Stimulated activated naive CD8-positive, alpha-beta T cell treated with anti-CD3 and anti-CD28 coated beads, Interleukin-15, Interleukin-2, amounts not matched to agents 100 ng/mL and 50 ng/mL, for 24 hours (primary cell): ENCODE data around the gene TNKS2.

Experiments used
- H3K27ac Mint-ChIP-seq: one replicate; pipeline ENCODE4 v1.8.0; 2021; ENCODE audit warnings: mild to moderate bottlenecking, mixed read lengths
- H3K27me3 Mint-ChIP-seq: one replicate; pipeline ENCODE4 v1.8.0; 2021; ENCODE audit warnings: mixed read lengths
- H3K36me3 Mint-ChIP-seq: one replicate; pipeline ENCODE4 v1.8.0; 2021; ENCODE audit warnings: low read depth, mixed read lengths
- H3K4me1 Mint-ChIP-seq: one replicate; pipeline ENCODE4 v1.8.0; 2021; ENCODE audit warnings: low read depth, mixed read lengths
- H3K4me3 Mint-ChIP-seq: one replicate; pipeline ENCODE4 v1.8.0; 2021; ENCODE audit warnings: mild to moderate bottlenecking, mixed read lengths
- H3K9me3 Mint-ChIP-seq: one replicate; pipeline ENCODE4 v1.8.0; 2021; ENCODE audit warnings: mixed read lengths

Gene TNKS2

GRCh38 chr10:91778485-91778884 lies 19.7 kb upstream of the TNKS2 start:
- no peak overlapping the region for H3K4me3 Mint-ChIP-seq
- H3K27me3 Mint-ChIP-seq, result peaks cover 30% of the 10 kb centered on the region
- H3K9me3 Mint-ChIP-seq, result no peaks in the 10 kb centered on the region
- H3K4me1 Mint-ChIP-seq, result no peaks in the 10 kb centered on the region
- no peak overlapping the region for H3K27ac Mint-ChIP-seq
- no peaks in the 10 kb centered on the region for H3K36me3 Mint-ChIP-seq

- Mint-ChIP-seq H3K27ac (no peak overlapping the region), H3K27me3 (peaks cover 30% of the 10 kb centered on the region), H3K4me1 (no peaks in the 10 kb centered on the region), H3K4me3 (no peak overlapping the region), H3K36me3 (no peaks in the 10 kb centered on the region), H3K9me3 (no peaks in the 10 kb centered on the region)
Observed at GRCh38 chr10:91779011-91779605, 19.1 kb upstream of the TNKS2 start.

DNA sequence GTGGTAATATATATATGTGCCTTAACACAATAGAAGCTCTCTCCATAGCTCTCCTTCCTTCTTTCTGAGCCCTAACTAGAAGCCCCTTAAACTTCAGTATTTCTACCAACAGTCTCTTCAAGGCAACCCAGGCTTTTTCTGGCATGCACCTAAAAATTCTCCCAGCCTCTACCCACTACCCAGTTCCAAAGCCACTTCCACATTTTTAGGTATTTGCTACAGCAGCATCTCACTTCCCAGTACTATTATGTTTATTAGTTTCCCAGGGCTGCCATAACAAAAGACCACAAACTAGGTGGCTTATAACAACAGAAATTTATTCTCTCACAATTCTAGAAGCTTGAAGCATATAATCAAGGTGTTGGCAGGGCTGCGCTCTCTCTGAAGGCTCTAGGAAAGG lies 15.7 kb upstream of the TNKS2 start:
- Mint-ChIP-seq H3K4me3 (no peak overlapping the region), H3K36me3 (no peaks in the 10 kb centered on the region), H3K27me3 (peaks cover 20% of the 10 kb centered on the region)

DNA sequence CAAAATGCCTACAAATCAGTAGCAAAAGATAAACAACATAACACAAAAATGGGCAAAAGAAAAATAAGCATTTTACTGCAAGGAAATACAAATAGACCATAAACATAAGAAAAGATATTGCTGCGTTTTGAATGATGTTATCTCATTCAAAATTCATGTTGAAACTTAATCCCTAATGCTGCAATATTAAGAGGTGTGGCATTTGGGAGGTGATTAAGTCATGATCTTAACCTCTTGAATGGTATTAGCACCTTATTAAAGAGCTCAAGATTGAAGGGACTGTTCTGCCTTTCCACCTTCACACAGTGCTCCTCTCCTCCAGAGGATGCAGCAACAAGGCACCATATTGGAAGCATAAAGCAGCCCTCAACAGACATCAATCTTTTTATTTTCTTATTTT lies 12.4 kb upstream of the TNKS2 start:
- Mint-ChIP-seq H3K9me3 (no peaks in the 10 kb centered on the region), H3K4me3 (no peak overlapping the region), H3K36me3 (no peaks in the 10 kb centered on the region), H3K4me1 (no peaks in the 10 kb centered on the region), H3K27me3 (peaks cover 15% of the 10 kb centered on the region), H3K27ac (no peak overlapping the region)

More for the DNA sequence above, 15.7 kb upstream of the TNKS2 start:
- Mint-ChIP-seq H3K9me3 (no peaks in the 10 kb centered on the region), H3K4me1 (no peaks in the 10 kb centered on the region), H3K27ac (no peak overlapping the region)

- no peaks in the 10 kb centered on the region for H3K9me3 Mint-ChIP-seq
- H3K36me3 Mint-ChIP-seq, result no peaks in the 10 kb centered on the region
- H3K27ac Mint-ChIP-seq, result no peak overlapping the region
- no peak overlapping the region for H3K4me3 Mint-ChIP-seq
- no peaks in the 10 kb centered on the region for H3K4me1 Mint-ChIP-seq
- H3K27me3 Mint-ChIP-seq, result peaks cover 13% of the 10 kb centered on the region
Observed at GRCh38 chr10:91787258-91787657, 11.0 kb upstream of the TNKS2 start.

DNA sequence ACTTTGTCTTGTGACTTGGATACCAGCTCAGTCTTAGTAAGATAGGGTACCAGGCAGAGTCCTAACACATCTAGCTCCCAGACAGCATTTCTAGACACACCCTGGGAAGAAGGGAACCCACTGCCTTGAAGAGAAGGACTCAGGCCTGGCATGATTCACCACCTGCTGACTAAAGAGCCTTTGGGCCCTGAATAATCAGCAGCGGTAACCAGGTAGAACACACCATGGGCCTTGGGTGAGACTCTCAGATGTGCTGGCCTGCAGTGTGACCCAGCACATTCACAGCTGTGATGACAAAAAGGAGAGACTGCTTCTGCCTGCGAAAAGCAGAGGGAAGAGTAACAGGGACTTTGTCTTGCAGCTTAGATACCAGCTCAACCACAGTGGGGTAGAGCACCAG lies 10.4 kb upstream of the TNKS2 start:
- Mint-ChIP-seq H3K4me1 (no peaks in the 10 kb centered on the region), H3K36me3 (no peaks in the 10 kb centered on the region), H3K27me3 (peaks cover 7% of the 10 kb centered on the region), H3K4me3 (no peak overlapping the region), H3K9me3 (no peaks in the 10 kb centered on the region), H3K27ac (no peak overlapping the region)

DNA sequence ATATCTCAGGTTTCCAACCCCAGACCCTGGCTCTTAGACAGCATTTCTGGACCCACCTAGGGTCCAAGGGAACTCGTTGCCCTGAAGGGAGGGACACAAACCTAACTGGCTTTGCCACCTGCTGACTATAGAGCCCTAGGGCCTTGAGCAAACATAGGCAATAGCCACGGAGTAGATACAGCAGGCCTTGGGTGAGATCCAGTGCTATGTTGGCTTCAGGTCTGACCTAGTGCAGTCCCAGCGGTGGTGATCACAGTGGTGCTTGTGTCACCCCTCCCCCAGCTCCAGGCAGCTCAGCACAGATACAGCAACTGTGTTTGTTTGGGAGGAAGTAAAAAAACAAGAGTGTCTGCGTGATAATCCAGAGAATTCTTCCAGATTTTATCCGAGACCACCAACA lies 9.7 kb upstream of the TNKS2 start:
- Mint-ChIP-seq H3K9me3 (no peaks in the 10 kb centered on the region), H3K27me3 (peaks cover under 1% of the 10 kb centered on the region), H3K4me3 (no peak overlapping the region), H3K36me3 (no peaks in the 10 kb centered on the region), H3K4me1 (no peaks in the 10 kb centered on the region), H3K27ac (no peak overlapping the region)

DNA sequence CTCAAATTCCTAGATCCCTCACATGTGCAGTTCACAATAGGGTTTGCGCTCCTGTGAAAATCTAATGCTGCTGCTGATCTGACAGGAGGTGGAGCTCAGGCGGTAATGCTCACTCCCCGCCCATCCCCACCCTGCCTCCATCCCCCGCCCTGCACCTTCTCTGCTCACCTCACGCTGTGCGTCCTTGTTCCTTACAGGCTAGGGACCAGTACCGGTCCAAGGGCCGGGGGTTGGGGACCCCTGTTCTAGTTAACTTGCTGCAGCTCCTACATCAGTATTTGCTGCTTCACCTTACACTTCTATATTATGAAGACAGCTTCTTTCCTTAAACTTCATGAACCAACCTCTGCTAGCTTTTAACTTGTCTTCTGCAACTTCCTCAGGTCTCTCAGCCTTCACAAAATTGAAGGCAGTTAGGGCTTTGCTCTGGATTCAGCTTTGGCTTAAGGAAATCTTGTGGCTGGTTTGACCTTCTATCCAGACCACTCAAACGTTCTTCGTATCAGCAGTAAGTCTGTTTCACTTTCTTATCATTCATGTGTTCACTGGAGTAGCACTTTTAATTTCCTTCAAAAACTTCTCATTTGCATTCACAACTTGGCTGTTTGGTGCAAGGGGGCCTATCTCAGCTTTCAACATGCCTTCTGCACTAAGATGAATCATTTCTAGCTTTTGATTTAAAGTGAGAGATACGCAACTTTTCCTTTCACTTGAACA lies 1.7 kb upstream of the TNKS2 start:
- Mint-ChIP-seq H3K4me3 (peak overlapping the region; percentile 89), H3K27ac (peak overlapping the region; percentile 96), H3K4me1 (peaks cover 59% of the 10 kb centered on the region), H3K27me3 (no peaks in the 10 kb centered on the region), H3K36me3 (peaks cover 23% of the 10 kb centered on the region), H3K9me3 (no peaks in the 10 kb centered on the region)

- no peaks in the 10 kb centered on the region for H3K9me3 Mint-ChIP-seq
- H3K4me3 Mint-ChIP-seq, result peak overlapping the region; percentile 89
- peak overlapping the region; percentile 96 for H3K27ac Mint-ChIP-seq
- peaks cover 30% of the 10 kb centered on the region for H3K36me3 Mint-ChIP-seq
- H3K27me3 Mint-ChIP-seq, result no peaks in the 10 kb centered on the region
- H3K4me1 Mint-ChIP-seq, result peaks cover 66% of the 10 kb centered on the region
Observed at GRCh38 chr10:91797048-91797690, 1.1 kb upstream of the TNKS2 start.

DNA sequence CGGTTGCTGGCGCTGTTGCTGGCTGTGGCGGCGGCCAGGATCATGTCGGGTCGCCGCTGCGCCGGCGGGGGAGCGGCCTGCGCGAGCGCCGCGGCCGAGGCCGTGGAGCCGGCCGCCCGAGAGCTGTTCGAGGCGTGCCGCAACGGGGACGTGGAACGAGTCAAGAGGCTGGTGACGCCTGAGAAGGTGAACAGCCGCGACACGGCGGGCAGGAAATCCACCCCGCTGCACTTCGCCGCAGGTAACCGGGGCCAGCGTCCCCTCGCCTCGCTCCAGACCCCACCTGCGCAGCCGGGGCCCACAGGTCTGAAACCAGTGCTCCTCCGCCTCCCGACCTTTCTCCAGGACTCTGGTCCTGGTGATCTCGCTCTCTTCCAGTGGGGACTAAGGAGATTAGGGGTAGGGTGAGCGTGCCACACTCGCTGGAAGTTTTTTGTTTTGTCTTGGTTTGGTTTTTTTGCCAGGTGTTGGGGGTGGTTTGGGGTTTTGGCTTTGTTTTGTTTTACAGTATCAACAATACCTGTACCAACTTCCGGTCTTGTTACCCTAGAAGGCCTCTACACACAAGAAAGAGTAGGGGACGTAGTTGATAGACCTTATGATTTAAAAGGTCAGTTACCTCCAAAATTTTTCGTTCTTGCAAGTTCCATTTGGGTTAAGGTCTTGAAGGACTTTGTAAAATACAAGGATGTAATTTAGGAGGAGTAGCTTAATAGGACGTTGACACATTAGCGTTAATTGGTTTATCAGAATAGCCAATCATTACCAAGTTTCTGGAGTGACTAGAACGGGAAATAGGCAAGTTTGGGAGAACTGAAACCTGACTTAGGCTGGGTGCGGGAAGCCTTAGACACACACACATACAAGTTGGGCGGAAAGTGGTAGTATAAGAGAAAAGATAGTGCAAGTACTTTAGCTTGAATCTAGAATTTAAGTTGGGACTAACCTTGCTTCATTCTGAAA lies 704 bp downstream of the TNKS2 start:
- peak overlapping the region; percentile 97 for H3K27ac Mint-ChIP-seq
- H3K9me3 Mint-ChIP-seq, result no peaks in the 10 kb centered on the region
- H3K4me1 Mint-ChIP-seq, result peaks cover 83% of the 10 kb centered on the region
- peaks cover 41% of the 10 kb centered on the region for H3K36me3 Mint-ChIP-seq
- peak overlapping the region; percentile 100 for H3K4me3 Mint-ChIP-seq
- no peaks in the 10 kb centered on the region for H3K27me3 Mint-ChIP-seq

GRCh38 chr10:91799612-91799975 lies 1.4 kb downstream of the TNKS2 start:
- Mint-ChIP-seq H3K4me1 (peaks cover 86% of the 10 kb centered on the region), H3K36me3 (peaks cover 46% of the 10 kb centered on the region), H3K4me3 (peak overlapping the region; percentile 100), H3K27me3 (no peaks in the 10 kb centered on the region), H3K27ac (peak overlapping the region; percentile 97), H3K9me3 (no peaks in the 10 kb centered on the region)

- no peaks in the 10 kb centered on the region for H3K27me3 Mint-ChIP-seq
- no peaks in the 10 kb centered on the region for H3K9me3 Mint-ChIP-seq
- H3K4me3 Mint-ChIP-seq, result peak overlapping the region; percentile 100
- peaks cover 89% of the 10 kb centered on the region for H3K4me1 Mint-ChIP-seq
- H3K27ac Mint-ChIP-seq, result peak overlapping the region; percentile 97
- peaks cover 49% of the 10 kb centered on the region for H3K36me3 Mint-ChIP-seq
Observed at GRCh38 chr10:91800182-91800581, 2.0 kb downstream of the TNKS2 start.

- Mint-ChIP-seq H3K9me3 (no peaks in the 10 kb centered on the region), H3K4me3 (peak overlapping the region; percentile 100), H3K4me1 (peaks cover 91% of the 10 kb centered on the region), H3K27ac (peak overlapping the region; percentile 63), H3K27me3 (no peaks in the 10 kb centered on the region), H3K36me3 (peaks cover 55% of the 10 kb centered on the region)
Observed at GRCh38 chr10:91800756-91801155, 2.5 kb downstream of the TNKS2 start.

- no peaks in the 10 kb centered on the region for H3K9me3 Mint-ChIP-seq
- H3K4me3 Mint-ChIP-seq, result no peak overlapping the region
- peak overlapping the region; percentile 36 for H3K27ac Mint-ChIP-seq
- peaks cover 80% of the 10 kb centered on the region for H3K4me1 Mint-ChIP-seq
- H3K36me3 Mint-ChIP-seq, result peaks cover 70% of the 10 kb centered on the region
- no peaks in the 10 kb centered on the region for H3K27me3 Mint-ChIP-seq
Observed at GRCh38 chr10:91803386-91804125, 5.3 kb downstream of the TNKS2 start.
